GM18909 (cell line): ENCODE data around the gene HHEX.

ENCODE experiments used
- ATAC-seq: cut with Tn5 transposase; IDR thresholded peaks from one replicate; pipeline ENCODE4 v1.9.1; 2021; ENCODE audit warnings: mild to moderate bottlenecking; ENCODE audit not compliant: unreplicated experiment, poor library complexity

HHEX gene

DNA sequence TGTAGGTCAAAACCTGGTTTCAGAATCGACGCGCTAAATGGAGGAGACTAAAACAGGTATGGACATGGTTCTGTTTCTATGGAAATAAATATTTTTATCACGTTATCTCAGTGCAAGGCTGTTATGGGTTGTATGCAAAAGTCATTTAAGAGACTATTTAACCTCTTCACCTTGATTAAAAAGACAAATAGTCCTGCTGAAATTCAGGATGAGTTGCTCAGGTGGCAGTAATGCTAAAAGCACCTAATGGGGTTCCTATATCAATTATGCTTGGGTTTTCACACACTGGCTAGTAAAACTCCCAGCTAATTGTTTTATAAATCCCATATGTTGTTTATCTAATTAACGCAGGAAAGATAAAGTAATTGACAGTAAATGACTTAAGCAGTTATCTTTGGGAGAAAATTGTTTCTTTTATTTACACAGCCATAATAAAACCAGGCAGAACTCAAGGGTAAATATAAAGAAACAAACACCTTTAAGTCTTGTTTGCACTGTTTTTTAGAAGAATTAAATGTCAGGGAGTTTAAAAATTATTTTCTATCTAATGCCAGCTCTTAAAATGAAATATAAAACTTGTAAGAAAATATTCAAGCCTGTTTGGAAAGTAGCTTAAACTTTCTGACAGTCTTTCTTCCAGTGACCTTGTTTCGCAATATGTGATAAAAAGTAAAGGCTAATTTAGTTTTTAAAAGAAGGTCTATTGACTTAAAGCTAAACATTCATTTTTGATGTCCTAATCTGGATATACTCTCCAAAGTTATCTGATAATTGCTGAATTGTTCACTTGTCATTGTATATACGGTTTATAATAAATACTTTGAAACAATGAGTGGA lies 3.2 kb downstream of the HHEX start:
- ATAC-seq = no peak

GRCh38 chr10:92693534-92693893 lies 3.8 kb downstream of the HHEX start:
- ATAC-seq = no peak

DNA sequence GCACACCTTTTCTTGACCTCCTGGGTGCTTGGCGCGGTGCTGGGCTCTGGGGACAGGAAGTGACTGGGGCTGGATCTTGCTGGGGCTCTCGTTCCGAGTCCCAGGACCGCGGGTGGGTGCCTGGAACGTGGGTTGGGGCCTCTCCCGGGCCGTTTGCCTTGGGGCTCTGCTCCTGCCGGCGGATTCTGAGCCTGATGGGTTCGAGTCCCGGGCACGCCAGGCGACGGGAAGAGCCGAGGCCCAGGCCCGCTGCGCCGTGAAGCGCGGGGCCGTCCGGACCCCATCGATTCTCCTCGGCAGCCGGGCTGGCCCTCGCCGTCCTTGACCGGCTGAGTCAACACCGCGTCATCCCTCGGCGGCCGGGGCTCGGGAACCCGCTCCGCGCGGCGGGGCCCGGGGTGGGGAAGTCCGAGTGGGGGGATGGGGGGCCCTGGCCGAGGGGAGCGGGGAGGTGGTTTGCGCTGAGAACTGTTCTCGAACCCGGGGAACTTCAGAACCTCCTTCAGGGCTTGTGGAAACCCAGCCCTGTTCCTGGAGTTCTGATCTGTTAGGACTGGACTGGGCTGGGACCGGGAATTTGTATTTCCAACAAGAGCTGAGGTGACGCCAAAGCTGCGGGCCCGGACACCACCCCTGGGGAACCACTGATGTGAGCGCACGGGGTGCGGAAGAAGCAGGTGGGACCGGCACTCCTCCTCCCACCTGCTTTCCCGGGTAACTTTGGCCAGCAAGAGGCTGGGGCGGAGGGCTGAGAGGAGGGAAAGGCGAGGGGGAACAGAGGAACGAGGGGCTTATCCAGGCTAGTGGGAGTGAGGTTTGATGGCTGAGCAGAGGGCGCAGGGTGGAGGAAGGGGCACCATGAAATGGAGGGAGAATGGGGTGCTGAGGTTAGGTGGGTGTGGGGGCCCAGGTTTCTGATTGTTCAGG lies 6.2 kb downstream of the HHEX start:
- no peak for ATAC-seq

GRCh38 chr10:92696606-92697383 lies 7.0 kb downstream of the HHEX start:
- ATAC-seq = no peak

DNA sequence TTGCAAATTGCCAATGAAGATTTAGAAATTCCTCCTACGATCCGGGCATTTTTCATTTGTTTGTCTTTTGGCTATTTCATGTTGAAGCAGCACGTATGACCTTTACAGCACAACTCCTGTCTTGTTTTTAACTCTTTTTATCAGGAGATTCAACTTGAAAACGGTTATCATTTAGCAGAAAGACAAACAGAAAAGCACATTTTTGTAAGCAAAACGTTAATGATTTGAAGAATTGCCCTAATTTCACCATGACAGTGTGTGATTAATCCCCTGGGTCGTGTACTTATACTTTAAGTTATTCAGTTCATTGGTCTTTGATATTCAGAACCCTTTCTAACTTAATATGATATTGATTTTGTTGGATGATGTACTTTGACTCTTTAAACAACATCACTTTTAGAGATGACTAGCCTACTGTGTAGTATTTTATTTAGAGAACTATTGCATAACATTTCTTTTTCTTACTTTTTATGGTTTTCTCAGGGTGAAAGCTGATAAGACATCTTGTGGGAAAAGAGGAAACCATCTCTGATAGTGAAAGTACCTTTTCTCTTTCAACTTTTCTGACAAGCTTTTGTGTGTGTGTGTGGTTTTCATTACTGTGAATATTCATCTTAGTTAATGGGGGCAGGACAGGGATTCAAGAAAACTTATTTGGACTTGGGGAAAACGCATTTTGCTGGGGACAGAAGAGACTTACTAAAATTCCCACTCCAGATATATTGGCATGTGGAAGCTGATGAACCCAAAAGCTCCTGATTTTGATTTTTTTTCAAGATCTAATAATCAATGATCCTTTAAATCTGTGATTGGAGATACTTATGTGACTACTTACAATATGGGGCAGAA lies 8.1 kb downstream of the HHEX start:
- ATAC-seq = no peak

- ATAC-seq = no peak
Observed at GRCh38 chr10:92699193-92699517, 9.4 kb downstream of the HHEX start.

DNA sequence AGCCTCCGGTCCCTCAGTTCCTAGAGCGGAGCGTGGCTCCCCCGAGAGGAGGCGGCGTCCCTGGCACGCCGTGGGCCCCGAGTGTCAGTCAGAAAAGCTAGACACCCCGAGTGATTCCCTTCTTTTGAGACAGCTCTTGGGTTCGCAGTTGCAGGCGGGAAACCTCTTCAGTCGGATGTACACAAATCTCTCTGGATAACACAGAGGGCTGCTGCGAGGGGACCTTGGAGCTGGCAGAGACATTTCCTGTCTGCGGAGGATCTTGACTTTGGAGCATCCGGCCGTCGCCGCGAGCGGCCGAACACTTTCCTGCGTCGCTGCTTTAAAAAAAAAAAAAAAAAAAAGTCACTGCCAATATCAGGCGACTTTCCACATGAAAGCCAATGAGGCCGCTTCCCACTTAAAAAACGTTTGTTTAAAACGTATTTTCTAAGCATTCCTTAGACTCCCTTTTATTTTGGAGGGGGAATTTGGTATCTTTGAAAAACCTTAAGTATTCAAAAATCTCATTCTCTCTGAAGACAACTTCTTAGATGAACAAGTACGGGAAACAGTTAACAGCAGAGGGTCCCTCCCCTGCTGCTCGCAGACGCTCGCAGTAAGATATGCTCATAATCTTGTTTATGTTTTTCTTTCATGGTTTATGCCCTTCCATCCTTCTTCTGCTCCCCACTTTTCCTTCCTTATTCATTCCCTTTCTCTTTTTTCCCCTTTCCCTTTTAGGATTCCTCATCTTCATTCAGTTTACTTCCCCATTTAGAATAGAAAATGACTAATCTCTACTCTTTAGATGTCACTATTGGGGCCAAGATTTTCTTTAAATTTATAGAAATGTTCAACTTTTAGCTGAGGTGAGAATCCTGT lies 10.0 kb downstream of the HHEX start:
- no peak for ATAC-seq

DNA sequence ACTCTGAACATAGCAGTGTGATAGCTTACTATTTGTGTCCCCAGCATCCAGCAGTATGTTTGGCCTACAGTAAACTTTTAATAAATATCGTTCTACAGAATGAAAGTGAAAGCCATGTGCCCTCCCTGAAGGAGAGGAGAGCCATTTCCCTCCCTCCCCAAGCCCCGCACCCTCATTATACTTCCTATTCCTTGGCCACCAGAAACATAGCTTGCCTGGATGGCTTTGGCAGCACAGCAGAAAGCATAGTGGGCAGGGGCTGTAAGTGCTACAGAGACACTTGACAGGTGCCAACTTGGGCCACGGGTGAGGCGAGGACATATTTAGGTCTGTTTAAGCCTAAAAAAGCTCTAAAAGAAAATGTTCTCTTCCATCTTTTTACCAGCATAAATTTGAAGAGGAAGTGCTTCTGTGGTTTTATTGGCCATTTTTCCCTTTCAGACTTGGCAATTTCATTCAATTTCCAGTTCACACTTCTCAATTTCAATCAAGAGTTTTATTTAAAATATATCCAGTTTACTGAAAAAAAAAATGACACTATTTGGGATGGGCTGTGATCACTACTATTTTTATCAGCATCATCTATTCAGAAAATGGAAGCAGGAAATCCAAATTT lies 12.7 kb downstream of the HHEX start:
- no peak for ATAC-seq

DNA sequence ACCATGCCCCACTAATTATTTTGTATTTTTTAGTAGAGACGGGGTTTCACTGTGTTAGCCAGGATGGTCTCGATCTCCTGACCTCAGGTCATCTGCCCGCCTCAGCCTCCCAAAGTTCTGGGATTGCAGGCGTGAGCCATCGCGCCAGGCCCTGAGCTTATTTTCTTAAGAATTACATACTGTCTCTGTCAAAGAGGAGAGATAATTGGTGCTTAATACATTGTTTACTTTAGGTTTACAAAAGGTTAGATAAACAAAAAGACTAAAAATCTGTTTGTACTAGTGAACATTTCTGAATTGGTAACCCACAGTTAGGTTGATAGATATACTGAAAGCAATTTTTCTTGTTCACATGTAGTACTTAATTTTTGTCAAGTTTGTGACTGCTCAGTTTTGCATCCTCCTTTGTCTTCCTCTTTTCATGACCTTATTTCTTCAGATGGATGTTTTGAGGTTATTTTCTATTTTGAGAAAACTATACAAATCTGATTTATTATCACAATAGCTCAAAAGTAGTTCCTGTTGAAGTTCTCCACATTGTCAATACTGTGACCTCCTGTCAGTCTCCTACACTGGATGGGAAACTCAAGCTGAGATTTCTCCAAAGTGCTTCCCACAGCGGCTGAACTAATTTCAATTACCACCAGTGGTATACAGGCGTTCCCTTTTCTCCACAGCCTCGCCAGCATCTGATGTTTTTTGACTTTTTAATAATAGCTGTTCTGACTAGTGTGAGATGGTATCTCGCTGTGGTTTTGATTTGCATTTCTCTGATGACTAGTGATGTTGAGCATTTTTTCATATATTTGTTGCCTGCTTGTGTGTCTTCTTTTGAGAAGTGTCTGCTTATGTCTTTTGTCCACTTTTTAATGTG lies 22.5 kb downstream of the HHEX start:
- ATAC-seq = no peak

DNA sequence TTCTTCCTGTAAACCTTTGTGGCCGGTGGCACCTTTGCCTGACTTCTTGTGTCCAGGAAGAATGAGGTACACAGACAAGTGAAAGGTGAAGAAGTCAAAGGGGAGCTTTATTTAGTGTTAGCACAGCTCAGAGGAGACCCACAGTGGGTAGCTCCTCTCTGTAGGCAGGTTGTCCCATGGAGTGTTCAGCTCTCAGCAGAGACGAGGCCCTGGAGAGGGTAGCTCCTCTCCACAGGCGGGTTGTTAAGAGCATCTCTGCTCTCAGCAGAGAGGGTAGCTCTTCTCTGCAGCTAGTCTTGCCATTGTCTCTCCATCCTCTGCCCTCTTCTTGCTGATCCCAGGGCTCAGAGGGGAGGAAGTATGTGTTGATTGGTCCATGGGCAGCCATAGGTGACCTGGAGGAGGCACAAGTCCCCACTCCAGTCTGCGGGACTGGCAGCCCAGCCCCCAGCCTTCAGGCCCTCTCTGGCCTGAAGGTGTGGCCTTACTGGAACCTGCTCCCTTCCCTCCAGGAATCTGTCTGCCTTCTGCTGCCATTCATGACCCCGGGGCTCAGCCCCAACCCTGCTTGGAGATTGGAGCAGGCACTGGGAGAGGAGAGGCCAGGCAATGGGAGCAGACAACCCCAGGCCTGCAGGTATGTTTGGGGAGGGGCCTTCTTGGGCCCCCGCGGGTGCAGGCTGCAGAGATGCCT lies 24.5 kb downstream of the HHEX start:
- ATAC-seq = no peak

DNA sequence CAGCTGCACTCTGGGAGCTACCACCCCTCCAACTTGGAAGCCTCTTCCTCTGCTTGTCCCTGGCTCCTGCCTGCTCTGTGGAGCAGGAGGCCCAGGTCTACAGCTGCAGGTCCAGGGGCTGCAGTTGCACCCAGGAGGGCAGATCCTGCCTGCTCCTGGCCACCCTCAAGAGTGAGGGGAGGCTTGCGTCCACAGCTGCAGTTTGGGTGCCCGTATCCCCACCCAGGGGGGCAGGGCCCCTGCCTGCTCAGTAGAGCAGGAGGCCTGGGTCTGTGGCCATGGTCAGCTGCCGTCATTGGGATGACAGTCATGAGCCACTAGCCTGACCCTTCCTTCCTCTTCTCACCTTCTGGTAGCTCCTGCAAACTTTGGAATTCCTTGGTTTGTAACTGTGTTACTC lies 25.1 kb downstream of the HHEX start:
- ATAC-seq = no peak

DNA sequence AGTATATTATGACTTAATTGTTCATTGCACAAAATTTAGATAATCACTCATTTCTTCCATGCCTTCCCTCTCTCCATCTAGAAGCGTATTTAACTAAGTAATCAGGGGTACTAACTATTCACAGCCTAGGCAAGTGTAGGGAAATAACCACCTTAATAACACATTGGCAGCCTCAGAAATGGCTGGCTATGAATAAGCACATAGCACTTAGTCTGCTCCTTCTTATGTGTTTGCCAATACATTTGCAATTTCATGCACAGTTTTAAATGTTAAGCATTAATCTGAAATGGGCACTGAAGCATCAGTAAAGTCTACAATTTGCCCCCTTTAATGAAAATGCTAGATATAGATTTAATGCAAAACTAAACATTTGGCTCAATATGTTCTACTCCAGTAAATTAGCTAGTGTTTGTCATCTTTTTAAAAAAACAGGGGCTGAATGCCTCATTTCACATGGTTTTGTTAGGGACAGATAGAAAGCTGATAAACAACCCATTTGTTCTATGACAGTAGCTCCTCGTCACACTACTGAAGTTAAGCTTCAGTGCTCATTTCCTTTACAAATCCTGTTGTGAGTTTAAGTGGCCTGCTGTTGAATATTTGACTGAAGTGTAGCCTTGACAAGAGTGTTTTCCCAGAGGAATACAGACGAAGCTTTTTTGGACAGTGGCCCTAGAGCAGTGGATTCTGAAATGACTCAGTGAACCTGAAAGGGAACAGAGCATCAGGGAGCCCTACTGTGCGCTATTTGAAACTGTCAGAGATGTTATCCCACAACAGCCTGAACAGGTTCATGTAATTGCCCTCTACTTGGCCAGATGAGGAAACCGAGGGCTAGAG lies 30.5 kb downstream of the HHEX start:
- ATAC-seq = no peak

GRCh38 chr10:92720831-92721165 lies 31.0 kb downstream of the HHEX start:
- no peak for ATAC-seq

- ATAC-seq = no peak
Observed at GRCh38 chr10:92722349-92722748, 32.6 kb downstream of the HHEX start.

DNA sequence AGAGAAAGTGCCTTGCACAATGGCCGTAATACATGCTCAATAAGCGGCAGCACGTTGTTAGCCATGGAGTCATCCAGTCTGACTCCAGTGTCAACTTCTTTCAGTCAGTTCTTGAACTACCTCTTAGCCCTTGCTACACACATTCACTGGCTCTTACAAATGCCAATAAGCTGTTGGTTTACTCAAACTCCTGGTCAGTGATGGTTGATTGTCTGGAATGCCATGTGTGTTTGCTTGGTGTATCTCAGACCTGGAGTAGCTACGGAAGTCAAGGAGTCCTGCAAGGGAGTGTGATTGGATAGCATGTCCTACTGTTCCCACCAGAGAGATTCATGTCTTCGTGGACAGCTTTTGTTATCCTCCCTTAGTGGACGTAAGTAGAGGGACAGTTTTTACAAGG lies 37.4 kb downstream of the HHEX start:
- no peak for ATAC-seq

- ATAC-seq = no peak
Observed at GRCh38 chr10:92727550-92727949, 37.8 kb downstream of the HHEX start.
